ENCODE results near the gene LIN54. TPM values are rescaled to one million over a fixed set of nuclear protein-coding genes. Genes with fewer than 3 reads are reported as not detected.

LIN54 gene
- total RNA-seq, 1 donor from 2014 or later = 8.4 TPM

GRCh38 chr4:82969414-82969813 is 41.2 kb downstream of the LIN54 start:
- no peak overlapping the region for H3K4me3 ChIP-seq (ENCODE audit: low read depth, low read length)
- TF ChIP-seq CTCF (conservative IDR thresholded peaks at IDR 0.05; ENCODE audit: low read depth, low read length) = no peak
- no peak for DNase-seq (ENCODE audit: low read depth)

GRCh38 chr4:82968972-82969371 is 41.7 kb downstream of the LIN54 start:
- no peak for DNase-seq (ENCODE audit: low read depth)

GRCh38 chr4:82965763-82966162 is 44.9 kb downstream of the LIN54 start:
- TF ChIP-seq CTCF (conservative IDR thresholded peaks at IDR 0.05; ENCODE audit: low read depth, low read length) = no peak
- no peak for DNase-seq (ENCODE audit: low read depth)
- H3K4me3 ChIP-seq (ENCODE audit: low read depth, low read length) = no peak overlapping the region

More at GRCh38 chr4:82968972-82969371, 41.7 kb downstream of the LIN54 start:
- no peak for TF ChIP-seq CTCF (conservative IDR thresholded peaks at IDR 0.05; ENCODE audit: low read depth, low read length)
- H3K4me3 ChIP-seq (ENCODE audit: low read depth, low read length) = no peak overlapping the region

- H3K4me3 ChIP-seq (ENCODE audit: low read depth, low read length) = no peak overlapping the region
- no peak for TF ChIP-seq CTCF (conservative IDR thresholded peaks at IDR 0.05; ENCODE audit: low read depth, low read length)
- DNase-seq (ENCODE audit: low read depth) = no peak
Observed at GRCh38 chr4:82957045-82957444, 53.6 kb downstream of the LIN54 start.

GRCh38 chr4:82954212-82954611 is 56.4 kb downstream of the LIN54 start:
- no peak overlapping the region for H3K4me3 ChIP-seq (ENCODE audit: low read depth, low read length)
- no peak for TF ChIP-seq CTCF (conservative IDR thresholded peaks at IDR 0.05; ENCODE audit: low read depth, low read length)
- DNase-seq (ENCODE audit: low read depth) = no peak

- DNase-seq (ENCODE audit: low read depth) = no peak
Observed at GRCh38 chr4:82951196-82951595, 59.4 kb downstream of the LIN54 start.

More at GRCh38 chr4:82951196-82951595, 59.4 kb downstream of the LIN54 start:
- TF ChIP-seq CTCF (conservative IDR thresholded peaks at IDR 0.05; ENCODE audit: low read depth, low read length) = no peak
- no peak overlapping the region for H3K4me3 ChIP-seq (ENCODE audit: low read depth, low read length)
